ENCODE measurements around the gene CRISP1. TPM values are rescaled to one million over a fixed set of nuclear protein-coding genes. Genes with fewer than 3 reads are reported as not detected.

The CRISP1 gene
- total RNA-seq, 1 experiment from 2014 or later: not detected

DNA sequence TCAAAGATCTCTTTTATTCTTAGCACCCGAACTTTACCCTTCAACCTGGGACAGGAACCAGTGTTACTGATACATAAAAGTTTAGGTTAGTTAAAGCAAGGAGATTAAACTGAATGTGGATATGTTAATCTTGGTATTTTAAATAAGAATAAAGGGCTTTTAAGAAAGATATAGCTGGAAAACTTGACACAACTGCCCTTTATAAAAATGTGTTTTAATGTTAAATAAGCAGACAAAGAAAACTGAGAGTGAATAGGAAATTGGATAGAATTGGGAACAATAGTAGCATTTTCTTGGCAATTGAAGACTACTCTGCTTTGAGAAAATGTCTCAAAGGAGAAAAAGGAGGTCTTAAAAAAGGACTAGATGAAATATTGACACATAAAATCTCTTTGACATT is 45.9 kb upstream of the CRISP1 start:
- no peak for DNase-seq
- TF ChIP-seq, protein P1, sequence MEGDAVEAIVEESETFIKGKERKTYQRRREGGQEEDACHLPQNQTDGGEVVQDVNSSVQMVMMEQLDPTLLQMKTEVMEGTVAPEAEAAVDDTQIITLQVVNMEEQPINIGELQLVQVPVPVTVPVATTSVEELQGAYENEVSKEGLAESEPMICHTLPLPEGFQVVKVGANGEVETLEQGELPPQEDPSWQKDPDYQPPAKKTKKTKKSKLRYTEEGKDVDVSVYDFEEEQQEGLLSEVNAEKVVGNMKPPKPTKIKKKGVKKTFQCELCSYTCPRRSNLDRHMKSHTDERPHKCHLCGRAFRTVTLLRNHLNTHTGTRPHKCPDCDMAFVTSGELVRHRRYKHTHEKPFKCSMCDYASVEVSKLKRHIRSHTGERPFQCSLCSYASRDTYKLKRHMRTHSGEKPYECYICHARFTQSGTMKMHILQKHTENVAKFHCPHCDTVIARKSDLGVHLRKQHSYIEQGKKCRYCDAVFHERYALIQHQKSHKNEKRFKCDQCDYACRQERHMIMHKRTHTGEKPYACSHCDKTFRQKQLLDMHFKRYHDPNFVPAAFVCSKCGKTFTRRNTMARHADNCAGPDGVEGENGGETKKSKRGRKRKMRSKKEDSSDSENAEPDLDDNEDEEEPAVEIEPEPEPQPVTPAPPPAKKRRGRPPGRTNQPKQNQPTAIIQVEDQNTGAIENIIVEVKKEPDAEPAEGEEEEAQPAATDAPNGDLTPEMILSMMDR (IDR thresholded peaks at IDR 0.05; ENCODE audit: insufficient read depth in 1 of 2, low read depth in 1 of 2, low read length in 1 of 2, severe bottlenecking in 1 of 2, unreplicated experiment in 1 of 2): no peak
- H3K36me3 ChIP-seq (ENCODE audit: control insufficient read depth, insufficient read depth, low read length): no peaks in the 10 kb centered on the region
- no peaks in the 10 kb centered on the region for H3K36me3 Mint-ChIP-seq (ENCODE audit: insufficient read depth, unreplicated experiment)
- H3K27me3 Mint-ChIP-seq (ENCODE audit: insufficient read depth, unreplicated experiment): no peaks in the 10 kb centered on the region
- H3K4me1 ChIP-seq: peaks cover 5% of the 10 kb centered on the region; the same call in 1 of the 2 replicates
- CTCF ChIA-PET: no interaction called here
- intact Hi-C loops (cut with micrococcal nuclease; ENCODE audit: unreplicated experiment): no loop called here
- no peaks in the 10 kb centered on the region for H3K4me1 Mint-ChIP-seq (ENCODE audit: low read depth, unreplicated experiment)
- POLR2A ChIA-PET: no interaction called here
- H3K4me3 ChIP-seq (ENCODE audit: low read depth, low read length): no peak overlapping the region
- no peaks in the 10 kb centered on the region for H3K27me3 ChIP-seq (replicated peaks; ENCODE audit: control insufficient read depth, insufficient read depth, low read length)
- BruUV-seq (replicated peaks): no TSS peak
- H3K9me3 Mint-ChIP-seq (ENCODE audit: unreplicated experiment): no peaks in the 10 kb centered on the region
- H3K27ac Mint-ChIP-seq (ENCODE audit: unreplicated experiment): no peak overlapping the region
- no peak overlapping the region for H3K4me3 Mint-ChIP-seq (ENCODE audit: unreplicated experiment)
- no peaks in the 10 kb centered on the region for H3K9me3 ChIP-seq

DNA sequence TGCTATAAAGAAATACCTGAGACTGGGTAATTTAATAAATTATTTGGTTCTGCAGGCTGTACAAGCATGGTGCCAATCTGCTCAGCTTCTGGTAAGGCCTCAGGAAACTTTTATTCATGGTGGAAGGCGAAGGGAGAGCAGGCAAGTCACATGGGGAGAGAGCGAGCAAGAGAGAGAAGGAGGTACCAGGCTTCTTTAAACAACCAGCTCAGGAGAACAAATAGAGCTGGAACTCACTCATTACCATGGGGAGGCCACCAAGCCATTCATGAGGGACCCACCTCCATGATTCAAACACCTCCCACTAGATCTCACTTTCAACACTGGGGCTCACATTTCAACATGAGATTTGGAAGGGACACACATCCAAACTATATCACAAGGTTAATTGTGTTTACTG is 44.9 kb upstream of the CRISP1 start:
- CTCF ChIA-PET: no interaction called here
- H3K27ac Mint-ChIP-seq (ENCODE audit: unreplicated experiment): no peak overlapping the region
- no peaks in the 10 kb centered on the region for H3K9me3 Mint-ChIP-seq (ENCODE audit: unreplicated experiment)
- no peak for DNase-seq
- H3K4me1 Mint-ChIP-seq (ENCODE audit: low read depth, unreplicated experiment): no peaks in the 10 kb centered on the region
- POLR2A ChIA-PET: no interaction called here
- no peaks in the 10 kb centered on the region for H3K36me3 Mint-ChIP-seq (ENCODE audit: insufficient read depth, unreplicated experiment)
- intact Hi-C loops (cut with micrococcal nuclease; ENCODE audit: unreplicated experiment): no loop called here
- no peaks in the 10 kb centered on the region for H3K36me3 ChIP-seq (ENCODE audit: control insufficient read depth, insufficient read depth, low read length)
- H3K9me3 ChIP-seq: no peaks in the 10 kb centered on the region
- no peaks in the 10 kb centered on the region for H3K27me3 Mint-ChIP-seq (ENCODE audit: insufficient read depth, unreplicated experiment)
- BruUV-seq (replicated peaks): no TSS peak
- H3K4me1 ChIP-seq: peaks cover 5% of the 10 kb centered on the region; the same call in 1 of the 2 replicates
- no peak overlapping the region for H3K4me3 ChIP-seq (ENCODE audit: low read depth, low read length)
- TF ChIP-seq, protein P1 (IDR thresholded peaks at IDR 0.05; ENCODE audit: insufficient read depth in 1 of 2, low read depth in 1 of 2, low read length in 1 of 2, severe bottlenecking in 1 of 2, unreplicated experiment in 1 of 2): no peak
- H3K4me3 Mint-ChIP-seq (ENCODE audit: unreplicated experiment): no peak overlapping the region
- no peaks in the 10 kb centered on the region for H3K27me3 ChIP-seq (replicated peaks; ENCODE audit: control insufficient read depth, insufficient read depth, low read length)

DNA sequence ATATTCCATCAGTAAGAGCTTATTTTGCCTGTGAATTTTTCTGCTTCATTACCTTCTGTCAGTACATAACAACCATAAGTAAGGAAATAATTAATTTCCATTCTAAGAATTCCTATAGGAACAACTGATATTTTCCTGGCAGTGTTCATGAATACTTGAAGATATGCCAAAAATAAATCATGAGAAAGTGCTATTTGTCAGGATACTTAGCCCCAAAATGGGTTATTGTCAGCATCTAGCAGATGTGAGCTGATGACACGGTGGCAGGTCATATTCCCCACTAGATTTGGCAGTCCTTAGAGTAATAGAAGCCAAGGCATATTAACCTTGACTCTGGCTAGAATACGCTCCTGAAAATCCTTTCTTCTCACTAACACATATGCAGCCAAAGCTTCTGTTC is 43.2 kb upstream of the CRISP1 start:
- H3K4me3 Mint-ChIP-seq (ENCODE audit: unreplicated experiment): no peak overlapping the region

More for the DNA sequence above, 43.2 kb upstream of the CRISP1 start:
- Mint-ChIP-seq H3K27ac (ENCODE audit: unreplicated experiment) (no peak overlapping the region), H3K4me1 (ENCODE audit: low read depth, unreplicated experiment) (no peaks in the 10 kb centered on the region), H3K9me3 (ENCODE audit: unreplicated experiment) (no peaks in the 10 kb centered on the region), H3K27me3 (ENCODE audit: insufficient read depth, unreplicated experiment) (no peaks in the 10 kb centered on the region), H3K36me3 (ENCODE audit: insufficient read depth, unreplicated experiment) (no peaks in the 10 kb centered on the region)
- DNase-seq: no peak
- H3K9me3 ChIP-seq: no peaks in the 10 kb centered on the region
- no TSS peak for BruUV-seq (replicated peaks)
- no peaks in the 10 kb centered on the region for H3K36me3 ChIP-seq (ENCODE audit: control insufficient read depth, insufficient read depth, low read length)
- ChIA-PET CTCF (no interaction called here), POLR2A (no interaction called here)
- H3K4me1 ChIP-seq: peaks cover 5% of the 10 kb centered on the region; the same call in 1 of the 2 replicates
- TF ChIP-seq, protein P1 (IDR thresholded peaks at IDR 0.05; ENCODE audit: insufficient read depth in 1 of 2, low read depth in 1 of 2, low read length in 1 of 2, severe bottlenecking in 1 of 2, unreplicated experiment in 1 of 2): no peak
- no peaks in the 10 kb centered on the region for H3K27me3 ChIP-seq (replicated peaks; ENCODE audit: control insufficient read depth, insufficient read depth, low read length)
- H3K4me3 ChIP-seq (ENCODE audit: low read depth, low read length): no peak overlapping the region
- intact Hi-C loops (cut with micrococcal nuclease; ENCODE audit: unreplicated experiment): no loop called here

All from Caco-2 (cell line).